GM12891 (cell line): Measurements from ENCODE around the gene ZDHHC23.

Source experiments
- DNase-seq: peaks from one replicate; pipeline ENCODE4 v3.0.0; 2011; ENCODE audit warnings: low spot score; ENCODE audit not compliant: insufficient read length
- FAIRE-seq: peaks from 2 replicates; lab custom pipeline; 2011; peaks lifted over from hg19 to GRCh38; lab: Jason Lieb, UNC
- PAX5 ChIP-seq: IDR thresholded peaks from 2 replicates; pipeline ENCODE4 v1.6.1; 2011; ENCODE audit warnings: low read length, moderate library complexity, mild to moderate bottlenecking; ENCODE audit not compliant: insufficient read depth, severe bottlenecking
- POLR2A ChIP-seq: IDR thresholded peaks from 2 replicates; pipeline ENCODE4 v1.6.1; 2011; ENCODE audit warnings: low read depth, low read length, control low read depth
- POLR2AphosphoS5 ChIP-seq: IDR thresholded peaks from 2 replicates; pipeline ENCODE4 v1.6.1; 2011; ENCODE audit warnings: low read depth, low read length, control low read depth
- POU2F2 ChIP-seq: IDR thresholded peaks from 2 replicates; pipeline ENCODE4 v1.6.1; 2011; ENCODE audit warnings: low read depth, mild to moderate bottlenecking, control low read depth, low read length, moderate library complexity
- SPI1 ChIP-seq: IDR thresholded peaks from 2 replicates; pipeline ENCODE4 v1.6.1; 2011; ENCODE audit warnings: low read depth, low read length, control low read depth
- TAF1 ChIP-seq: IDR thresholded peaks from 2 replicates; pipeline ENCODE4 v1.6.1; 2011; ENCODE audit warnings: low read depth, low read length, control low read depth

The ZDHHC23 gene

DNA sequence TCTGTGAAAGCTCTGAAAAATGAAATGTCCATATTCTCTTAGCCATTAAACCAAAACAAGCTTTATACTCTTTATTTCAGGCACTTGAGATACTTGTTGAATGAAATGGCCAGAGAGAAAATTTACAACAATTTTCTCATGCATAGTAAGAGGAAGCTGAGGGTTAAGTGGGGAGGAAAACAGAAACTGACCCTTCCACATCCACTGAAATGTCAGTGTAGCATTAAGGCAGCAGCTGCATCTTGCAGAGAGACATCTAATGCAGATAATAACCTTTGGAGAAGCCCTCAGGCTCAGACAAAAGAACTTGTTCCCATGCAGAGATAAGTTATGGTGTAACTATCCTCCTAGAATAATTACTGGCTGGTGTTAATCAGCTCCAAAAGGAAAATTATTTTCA, 34.0 kb downstream of the ZDHHC23 start:
- TF ChIP-seq SPI1 (no peak), PAX5 (no peak), TAF1 (no peak), POLR2A (no peak), POLR2AphosphoS5 (no peak), POU2F2 (no peak)
- DNase-seq (no peak), FAIRE-seq (no peak)

DNA sequence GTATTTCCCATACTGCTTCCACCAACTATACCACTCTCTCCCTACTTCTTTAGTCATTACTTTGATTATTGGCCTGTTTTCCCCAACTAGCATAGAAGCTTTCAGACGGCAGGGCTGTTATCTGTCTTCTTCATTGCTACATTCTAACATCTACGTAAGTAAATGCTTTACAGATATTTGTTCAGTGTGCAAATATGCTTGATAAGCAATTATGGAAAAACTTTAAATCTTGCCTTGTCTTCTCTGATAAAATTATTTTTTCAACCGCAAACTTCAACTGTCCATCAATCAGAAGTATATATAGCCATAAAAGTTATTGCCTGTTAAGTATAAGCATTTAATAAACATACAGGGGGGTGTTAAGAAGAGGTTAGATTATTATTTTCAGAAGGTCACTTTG, 35.7 kb downstream of the ZDHHC23 start:
- FAIRE-seq (no peak), DNase-seq (no peak)
- TF ChIP-seq POLR2A (no peak), POLR2AphosphoS5 (no peak), POU2F2 (no peak), SPI1 (no peak), PAX5 (no peak), TAF1 (no peak)

DNA sequence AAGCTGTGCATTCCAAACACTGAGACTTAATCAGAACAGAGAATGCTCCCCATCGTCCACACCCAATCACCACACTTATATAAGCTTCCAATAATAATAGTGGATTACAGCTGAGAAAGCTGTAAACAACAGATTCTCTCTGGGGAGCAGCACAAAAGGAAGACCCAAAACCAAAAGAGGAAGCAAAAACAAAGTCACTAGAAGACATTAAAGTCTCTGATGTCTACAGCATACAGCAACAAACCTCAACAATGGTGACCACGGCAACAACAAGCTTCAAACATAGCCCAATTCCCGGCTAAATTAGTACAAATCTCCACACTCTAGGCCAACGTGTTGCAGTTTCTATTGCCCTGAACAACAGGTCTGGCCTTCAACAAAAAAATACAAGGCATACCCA, 37.7 kb downstream of the ZDHHC23 start:
- DNase-seq = no peak
- peak; percentile 82 for FAIRE-seq
- TF ChIP-seq POLR2A (no peak), POLR2AphosphoS5 (no peak), PAX5 (no peak), SPI1 (no peak), POU2F2 (no peak)

DNA sequence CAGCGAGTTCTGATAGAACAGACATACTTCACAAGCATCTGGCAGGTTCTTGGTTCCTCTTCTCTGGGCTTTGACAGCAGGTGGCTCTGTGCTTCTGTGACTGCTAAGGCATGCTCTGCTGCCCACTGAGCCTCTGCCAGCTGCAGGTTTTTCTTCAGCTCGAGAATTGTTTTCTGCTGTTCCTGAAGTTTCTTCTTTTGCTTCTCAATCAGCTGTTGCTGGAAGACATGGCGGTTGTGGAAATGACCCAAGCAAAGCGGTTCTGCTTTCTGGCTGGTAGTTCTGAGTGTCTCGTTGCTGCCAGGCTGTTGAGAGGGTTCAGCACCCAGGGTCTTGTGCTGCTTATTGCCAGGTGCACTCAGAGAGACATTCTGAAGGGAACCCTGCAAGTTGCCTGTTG, 57.7 kb downstream of the ZDHHC23 start:
- TF ChIP-seq SPI1 (no peak), PAX5 (peak; percentile 12)
- DNase-seq = no peak
- peak; percentile 68 for FAIRE-seq

DNA sequence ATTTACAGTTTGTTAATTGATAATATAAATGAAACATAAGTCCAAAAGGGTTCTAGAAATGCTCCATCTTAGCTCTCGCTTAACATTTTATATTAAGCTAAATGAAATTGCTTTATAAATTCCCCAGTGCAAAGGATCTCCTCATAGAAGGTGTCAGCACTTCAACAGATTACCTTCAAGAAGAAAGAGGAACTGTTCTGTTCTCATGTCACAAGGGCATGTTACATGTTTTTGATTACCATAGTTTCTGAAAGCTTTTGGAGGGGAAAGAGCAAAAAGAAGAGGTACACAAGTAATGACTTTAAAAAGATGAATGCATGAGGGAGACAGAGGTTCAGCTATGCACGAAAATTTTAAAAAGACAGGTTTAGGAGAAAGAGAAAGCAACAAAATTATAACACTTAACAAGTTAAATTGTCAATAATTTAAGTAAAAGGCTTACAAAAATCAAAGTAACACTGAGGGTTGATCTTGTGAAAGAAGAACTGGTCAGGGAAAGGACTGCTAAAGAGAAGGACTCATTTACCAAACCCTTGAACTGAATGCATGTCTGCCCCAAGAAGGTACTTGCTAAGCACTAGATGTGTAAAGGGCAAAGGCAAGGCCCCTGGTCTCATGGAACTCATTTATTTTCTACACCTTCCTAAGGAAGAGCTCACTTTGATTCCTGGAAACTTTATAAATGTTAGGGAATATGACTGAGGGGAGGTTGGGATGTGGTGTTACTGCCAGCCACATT, 63.4 kb downstream of the ZDHHC23 start:
- TF ChIP-seq SPI1 (peak; percentile 93), POLR2A (no peak)
- no peak for DNase-seq
- peak; percentile 23 for FAIRE-seq
